G401.6 (cell line): Measurements from ENCODE around the gene CANX.

Experiments
- FAIRE-seq: peaks from 2 replicates; lab custom pipeline; 2012; peaks lifted over from hg19 to GRCh38; lab: Jason Lieb, UNC

The CANX gene

GRCh38 chr5:179777456-179777855, 78.7 kb downstream of the CANX start:
- no peak for FAIRE-seq

DNA sequence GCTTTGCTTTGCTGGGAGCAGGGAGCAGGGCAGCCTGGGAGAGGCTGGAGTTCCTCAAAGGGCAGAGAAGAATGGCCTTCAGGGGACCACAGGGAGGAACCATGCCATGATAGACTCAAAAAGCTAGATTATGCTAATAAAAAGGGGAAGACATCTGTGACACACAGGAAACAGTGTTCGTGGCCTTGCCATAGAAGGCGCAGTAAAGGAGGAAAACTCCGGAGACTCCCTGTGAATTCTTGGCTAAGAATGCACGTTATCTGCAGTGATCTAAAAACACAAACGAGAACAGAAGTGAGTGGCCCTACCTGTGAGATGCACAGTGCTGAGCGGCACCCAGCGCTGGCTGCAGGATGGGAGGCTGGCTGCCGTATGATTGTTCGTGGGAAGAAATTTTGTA, 79.1 kb downstream of the CANX start:
- FAIRE-seq = no peak

DNA sequence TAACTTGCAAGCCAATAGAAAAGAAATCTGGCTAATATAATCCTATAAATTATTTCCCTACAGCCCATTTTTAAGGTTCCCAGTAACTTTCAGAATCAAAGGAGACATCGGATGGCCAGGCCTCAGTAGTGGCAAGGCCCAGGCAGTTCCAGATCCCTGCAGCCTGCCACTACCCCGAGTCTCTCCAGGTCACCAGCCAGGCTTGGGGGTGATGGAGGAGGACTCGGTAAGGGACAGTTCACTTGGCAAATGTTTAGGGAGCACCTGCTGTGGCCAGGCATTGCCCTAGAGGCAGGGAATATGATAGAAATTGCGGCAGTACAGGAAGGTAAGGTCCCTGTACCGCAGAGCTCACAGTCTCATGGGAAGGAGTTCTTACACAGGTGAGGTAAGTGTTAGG, 79.8 kb downstream of the CANX start:
- FAIRE-seq = no peak

DNA sequence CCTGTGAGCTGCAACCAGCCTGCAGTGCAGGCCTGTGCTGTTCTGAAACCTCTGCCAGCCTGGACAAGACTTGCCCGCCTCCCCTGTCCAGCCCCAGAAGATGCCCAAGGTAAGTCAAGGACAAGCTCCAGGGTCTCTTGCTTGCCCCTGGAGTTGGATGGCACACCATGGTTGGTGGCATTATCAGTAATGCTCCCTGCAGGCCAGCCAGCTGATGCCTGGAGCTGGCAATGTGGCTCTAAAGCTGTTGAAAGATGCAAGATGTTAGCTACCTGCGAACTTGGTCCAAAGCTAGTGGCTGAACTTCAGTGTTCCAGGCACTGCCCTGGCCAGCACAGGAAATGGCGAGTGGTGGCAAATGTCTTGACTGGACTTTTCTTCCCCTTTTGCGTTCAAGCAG, 81.1 kb downstream of the CANX start:
- no peak for FAIRE-seq

- no peak for FAIRE-seq
Measured at GRCh38 chr5:179780362-179780761, 81.6 kb downstream of the CANX start.
